ENCODE data around the gene KCNMA1. TPM values are rescaled to one million over a fixed set of nuclear protein-coding genes. Genes with fewer than 3 reads are reported as not detected.

Gene KCNMA1
- total and polyA plus RNA-seq, 2 donors (not counting 1 experiment from before 2014, with no cell fraction given), result 0.82 to 3.1 TPM

- no peaks in the 10 kb centered on the region for H3K79me2 ChIP-seq (ENCODE audit: control insufficient read depth, insufficient read depth, low read length)
- Mint-ChIP-seq H3K27me3 (peaks cover 7% of the 10 kb centered on the region), H3K4me3 (no peak overlapping the region), H3K4me1 (no peaks in the 10 kb centered on the region), H3K9me3 (ENCODE audit: insufficient read depth) (no peaks in the 10 kb centered on the region), H3K27ac (no peak overlapping the region)
- ATAC-seq (ENCODE audit: low read depth), result no peak
- intact Hi-C loops (cut with micrococcal nuclease), result no loop called here
- no peaks in the 10 kb centered on the region for H3K36me3 ChIP-seq (replicated peaks in 1 of 2; ENCODE audit: control extremely low read depth in 1 of 2, control insufficient read depth in 1 of 2, extremely low read depth in 1 of 2, insufficient read depth in 2 of 2, low read length in 1 of 2)
- no peaks in the 10 kb centered on the region for H4K20me1 ChIP-seq (ENCODE audit: control insufficient read depth, insufficient read depth, low read length, poor library complexity, severe bottlenecking)
- DNase-seq, result no peak
- no peak overlapping the region for H2AFZ ChIP-seq (ENCODE audit: insufficient read depth, low read depth, low read length, poor library complexity, severe bottlenecking)
- no peak overlapping the region for H3K9ac ChIP-seq (ENCODE audit: low read length)
- no peak overlapping the region for H3K4me3 ChIP-seq (ENCODE audit: control extremely low read depth in 1 of 5, extremely low read depth in 1 of 5, insufficient read depth in 1 of 5, low read depth in 2 of 5, low read length in 4 of 5)
- 94% methylated on average over 9 of the region's 9 CpGs for WGBS (ENCODE audit: insufficient coverage)
- CTCF ChIA-PET, result interaction anchor here (4.2 kb wide), 1 partner anchor 249 kb away, joined by 26 read pairs; no protein-coding TSS in a partner anchor
- H3K27me3 ChIP-seq (replicated peaks in 1 of 4; ENCODE audit: control extremely low read depth in 1 of 4, control insufficient read depth in 3 of 4, insufficient read depth in 4 of 4, low read length in 3 of 4), result peaks cover 0 to 9% (median 0%) of the 10 kb centered on the region in 4 experiments
- POLR2A ChIA-PET, result no interaction called here
- no peaks in the 10 kb centered on the region for H3K9me3 ChIP-seq (ENCODE audit: control extremely low read depth in 1 of 3, control insufficient read depth in 2 of 3, insufficient read depth in 1 of 3, low read length in 2 of 3)
- no peak overlapping the region for H3K4me2 ChIP-seq (replicated peaks; ENCODE audit: low read depth, low read length, poor library complexity, severe bottlenecking)
- TF ChIP-seq CTCF (IDR thresholded peaks at IDR 0.05) (no peak), EZH2 (IDR thresholded peaks at IDR 0.05; ENCODE audit: borderline replicate concordance, insufficient read depth, low read depth, low read length, poor library complexity, severe bottlenecking) (no peak)
- no peak overlapping the region for H3K27ac ChIP-seq (ENCODE audit: low read length in 2 of 2)
- no peaks in the 10 kb centered on the region for H3K4me1 ChIP-seq (ENCODE audit: control insufficient read depth in 2 of 2, insufficient read depth in 2 of 2, low read length in 2 of 2)
Measured at GRCh38 chr10:77393821-77394501, 243.6 kb downstream of the KCNMA1 start.

GRCh38 chr10:77393411-77393810, 244.2 kb downstream of the KCNMA1 start:
- Histone ChIP-seq H3K27me3 (replicated peaks in 1 of 4; ENCODE audit: control extremely low read depth in 1 of 4, control insufficient read depth in 3 of 4, insufficient read depth in 4 of 4, low read length in 3 of 4) (peaks cover 0 to 9% (median 0%) of the 10 kb centered on the region in 4 experiments), H3K9ac (ENCODE audit: low read length) (no peak overlapping the region), H3K4me2 (replicated peaks; ENCODE audit: low read depth, low read length, poor library complexity, severe bottlenecking) (no peak overlapping the region), H3K79me2 (ENCODE audit: control insufficient read depth, insufficient read depth, low read length) (no peaks in the 10 kb centered on the region), H3K27ac (ENCODE audit: low read length in 2 of 2) (no peak overlapping the region), H2AFZ (ENCODE audit: insufficient read depth, low read depth, low read length, poor library complexity, severe bottlenecking) (no peak overlapping the region), H3K4me3 (ENCODE audit: control extremely low read depth in 1 of 5, extremely low read depth in 1 of 5, insufficient read depth in 1 of 5, low read depth in 2 of 5, low read length in 4 of 5) (no peak overlapping the region), H4K20me1 (ENCODE audit: control insufficient read depth, insufficient read depth, low read length, poor library complexity, severe bottlenecking) (no peaks in the 10 kb centered on the region), H3K4me1 (ENCODE audit: control insufficient read depth in 2 of 2, insufficient read depth in 2 of 2, low read length in 2 of 2) (no peaks in the 10 kb centered on the region), H3K9me3 (ENCODE audit: control extremely low read depth in 1 of 3, control insufficient read depth in 2 of 3, insufficient read depth in 1 of 3, low read length in 2 of 3) (no peaks in the 10 kb centered on the region), H3K36me3 (replicated peaks in 1 of 2; ENCODE audit: control extremely low read depth in 1 of 2, control insufficient read depth in 1 of 2, extremely low read depth in 1 of 2, insufficient read depth in 2 of 2, low read length in 1 of 2) (no peaks in the 10 kb centered on the region)
- Mint-ChIP-seq H3K27me3 (peaks cover 4% of the 10 kb centered on the region), H3K4me3 (no peak overlapping the region), H3K9me3 (ENCODE audit: insufficient read depth) (no peaks in the 10 kb centered on the region), H3K4me1 (no peaks in the 10 kb centered on the region), H3K27ac (no peak overlapping the region)
- ChIA-PET POLR2A (no interaction called here), CTCF (interaction anchor here (1.6 to 4.2 kb wide), 2 partner anchors 246 to 249 kb away, joined by 5 to 26 read pairs; no protein-coding TSS in a partner anchor)
- DNase-seq (no peak), ATAC-seq (ENCODE audit: low read depth) (no peak)
- WGBS (ENCODE audit: insufficient coverage), result 100% methylated on average over 2 of the region's 3 CpGs
- no peak for TF ChIP-seq CTCF (IDR thresholded peaks at IDR 0.05)
- no peak for TF ChIP-seq EZH2 (IDR thresholded peaks at IDR 0.05; ENCODE audit: borderline replicate concordance, insufficient read depth, low read depth, low read length, poor library complexity, severe bottlenecking)
- intact Hi-C loops (cut with micrococcal nuclease), result no loop called here

Data from B cell (primary cell).